Stimulated activated CD4-positive, alpha-beta T cell treated with anti-CD3 and anti-CD28 coated beads, Interleukin-15, amount 100 ng/mL, for 24 hours (primary cell): Measurements from ENCODE around the gene SRSF7.
"Not testable (repeated sequence)": the region's sequence is repeated elsewhere in the genome, so short reads cannot be mapped to it uniquely, and the experiment has no call there.

ENCODE experiments used
- DNase-seq: peaks from one replicate; pipeline ENCODE4 v3.0.0-alpha.2; 2020

Gene SRSF7

DNA sequence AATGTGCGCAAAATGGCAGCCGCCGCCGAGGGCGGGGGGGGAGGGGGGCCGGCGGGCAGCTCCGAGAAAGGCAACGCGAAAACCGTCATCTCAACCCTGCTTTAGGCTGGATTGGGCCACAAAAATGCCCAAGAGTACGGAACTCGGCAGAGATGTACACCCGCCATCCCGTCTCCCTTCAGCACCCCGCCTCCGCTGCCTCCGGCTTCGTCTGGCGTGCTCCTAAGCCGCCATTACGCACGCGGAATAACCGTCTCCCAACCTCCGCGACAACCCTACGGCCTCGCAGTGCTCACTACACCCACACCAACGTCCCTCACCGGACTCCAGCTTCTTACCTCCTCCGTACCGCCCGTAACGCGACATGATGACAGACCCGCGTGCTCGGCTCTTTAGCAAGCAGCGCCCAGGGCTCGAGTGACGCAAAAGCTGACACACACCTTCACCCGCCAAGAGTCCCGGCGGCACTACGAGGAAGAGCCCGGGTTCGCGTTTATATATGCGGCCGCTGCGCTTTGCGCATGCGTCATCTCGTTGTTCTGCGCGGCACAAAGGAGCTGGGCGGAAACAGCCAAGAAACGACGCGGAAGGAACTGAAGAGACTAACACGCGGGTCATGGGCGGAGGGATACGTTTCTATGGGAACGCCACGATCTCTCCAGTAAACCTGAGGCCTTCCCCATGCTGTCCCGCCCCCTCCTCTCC is at the start of gene SRSF7:
Gene SRSF7, minus strand, starts transcription at position 471 of the 705 bp plus-strand sequence. Its CDS starts 105 bp downstream, at position 366.
- DNase-seq: peak; percentile 96

DNA sequence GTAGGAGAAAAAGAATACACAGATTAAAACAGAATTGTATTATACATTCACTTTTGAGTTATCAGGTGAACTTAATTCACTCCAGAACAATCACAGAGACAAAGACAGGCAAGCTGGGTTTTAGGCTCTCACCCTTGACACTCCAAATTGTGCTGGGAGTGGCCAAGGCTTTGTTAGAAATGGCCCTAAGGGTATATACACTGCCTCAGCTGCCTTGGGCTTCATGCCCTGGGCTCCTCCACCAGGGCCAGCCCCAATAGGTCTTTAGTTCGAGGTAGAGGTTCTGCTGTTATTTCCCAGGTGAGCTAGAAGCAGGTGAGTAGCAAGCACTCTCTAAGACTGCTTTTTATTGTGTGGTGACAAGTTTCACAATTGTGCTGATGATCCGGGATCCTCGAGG is 46.8 kb upstream of the SRSF7 start:
- DNase-seq: no peak

DNA sequence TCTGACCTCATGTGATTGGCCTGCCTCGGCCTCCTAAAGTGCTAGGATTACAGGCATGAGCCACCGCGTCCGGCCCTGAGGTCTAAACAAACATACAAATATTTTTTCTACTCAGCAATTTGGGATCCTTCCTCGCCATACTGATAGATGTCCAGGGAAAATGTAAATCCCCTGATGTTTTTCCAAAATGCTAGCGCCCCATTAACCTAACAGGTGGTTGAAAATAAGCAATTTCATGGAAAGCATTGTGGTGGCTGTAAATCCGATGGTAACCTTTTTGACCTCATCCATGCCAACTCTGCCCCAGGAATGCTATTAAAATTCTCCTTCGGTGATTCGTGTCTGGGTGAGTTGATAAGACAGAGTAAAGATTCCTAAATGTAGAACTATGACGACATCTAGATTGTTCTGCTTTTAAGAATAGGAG is 46.1 kb upstream of the SRSF7 start:
- DNase-seq: no peak

DNA sequence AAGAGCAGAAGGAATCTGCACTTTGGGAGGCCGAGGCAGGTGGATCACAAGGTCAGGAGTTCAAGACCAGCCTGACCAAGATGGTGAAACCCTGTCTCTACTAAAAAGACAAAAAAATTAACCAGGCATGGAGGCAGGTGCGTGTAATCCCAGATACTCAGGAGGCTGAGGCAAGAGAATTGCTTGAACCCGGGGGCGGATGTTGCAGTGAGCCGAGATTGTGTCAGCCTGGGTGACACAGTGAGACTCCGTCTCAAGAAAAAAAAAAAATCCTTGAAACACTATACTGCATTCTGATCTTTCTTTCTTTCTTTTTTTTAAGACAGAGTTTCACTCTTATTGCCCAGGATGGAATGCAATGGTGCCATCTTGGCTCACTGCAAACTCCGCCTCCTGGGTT is 43.9 kb upstream of the SRSF7 start:
- not testable (repeated sequence) for DNase-seq

DNA sequence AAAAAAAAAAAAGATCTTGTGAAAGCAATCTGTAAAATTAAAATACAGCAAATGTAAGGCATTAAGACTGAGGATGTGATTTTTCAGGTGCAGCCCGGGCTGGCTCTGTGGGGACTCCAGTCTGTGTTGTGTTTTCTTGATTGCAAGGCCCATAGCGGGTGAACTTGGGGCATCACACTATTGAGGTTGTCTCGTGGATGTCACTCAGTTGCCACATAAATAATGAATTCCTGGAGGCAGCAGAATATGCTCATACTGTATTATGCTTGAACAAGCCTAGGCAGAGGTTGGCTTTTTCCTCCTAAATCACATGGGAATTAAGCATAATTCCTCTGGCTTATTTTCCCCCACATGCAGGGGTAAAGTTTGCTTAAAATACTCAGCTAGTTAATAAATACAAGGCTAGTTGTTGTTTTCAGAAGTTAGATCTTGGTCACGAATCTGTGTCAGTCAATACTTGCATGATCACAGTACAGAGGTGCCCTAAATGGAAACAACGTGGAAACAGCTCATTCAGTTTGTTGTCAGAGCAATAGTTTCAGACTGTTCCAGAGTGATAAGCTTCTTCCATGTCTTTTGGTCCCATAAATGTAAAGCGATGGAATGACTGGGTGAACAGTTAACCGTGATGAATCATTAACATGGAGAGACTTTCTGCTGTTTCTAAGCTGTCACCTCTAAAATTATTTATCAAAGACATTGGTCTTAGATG is 43.2 kb upstream of the SRSF7 start:
- DNase-seq: no peak

DNA sequence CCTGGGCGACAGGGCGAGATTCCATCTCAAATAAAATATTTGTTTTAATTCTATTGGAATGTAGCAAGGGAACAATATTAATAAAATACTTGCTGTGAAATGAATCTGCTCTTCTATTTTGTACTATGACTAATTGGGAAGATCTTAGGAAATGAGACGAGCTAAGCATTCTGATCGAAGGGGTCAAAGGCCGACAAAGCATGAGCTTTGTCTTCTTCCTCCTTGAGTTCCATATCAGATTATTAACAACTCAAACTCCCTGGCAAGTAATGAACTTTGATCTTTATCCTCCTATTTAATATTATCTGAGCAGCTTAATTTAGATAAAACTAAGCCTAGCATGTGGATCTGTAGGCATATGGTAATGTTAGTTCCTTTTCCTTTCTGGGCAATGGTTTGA is 42.4 kb upstream of the SRSF7 start:
- no peak for DNase-seq

DNA sequence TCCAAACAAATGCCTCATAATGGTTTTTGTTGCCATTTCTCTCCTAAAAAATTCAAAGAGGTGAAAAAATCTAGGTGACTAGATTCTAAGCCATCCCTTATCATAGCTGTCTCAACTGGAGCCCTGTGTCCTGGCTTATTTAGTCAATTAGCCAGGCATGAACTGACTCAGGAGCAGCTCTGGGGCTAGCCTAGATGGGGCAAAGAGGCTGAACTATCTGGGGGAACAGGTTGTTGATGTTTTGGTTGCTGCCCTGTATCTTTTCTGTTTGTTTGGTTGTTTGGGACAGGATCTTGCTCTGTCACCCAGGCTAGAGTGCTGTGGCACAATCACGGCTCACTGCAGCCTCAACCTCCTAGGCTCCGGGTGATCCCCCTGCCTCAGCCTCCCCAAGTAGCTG is 41.6 kb upstream of the SRSF7 start:
- DNase-seq: no peak

DNA sequence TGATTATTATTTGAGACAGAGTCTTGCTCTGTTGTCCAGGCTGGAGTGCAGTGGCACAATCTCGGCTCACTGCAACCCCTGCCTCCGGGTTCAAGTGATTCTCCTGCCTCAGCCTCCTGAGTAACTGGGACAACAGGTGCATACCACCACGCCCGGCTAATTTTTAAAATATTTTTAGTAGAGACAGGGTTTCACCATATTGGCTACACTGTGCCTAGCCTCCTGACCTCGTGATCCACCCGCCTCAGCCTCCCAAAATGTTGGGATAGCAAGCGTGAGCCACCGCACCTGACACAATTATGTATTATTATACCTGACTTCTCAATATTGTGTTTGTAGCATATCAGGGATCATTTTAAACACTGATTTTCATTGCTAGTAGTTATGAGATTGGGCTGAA is 41.2 kb upstream of the SRSF7 start:
- DNase-seq: not testable (repeated sequence)

DNA sequence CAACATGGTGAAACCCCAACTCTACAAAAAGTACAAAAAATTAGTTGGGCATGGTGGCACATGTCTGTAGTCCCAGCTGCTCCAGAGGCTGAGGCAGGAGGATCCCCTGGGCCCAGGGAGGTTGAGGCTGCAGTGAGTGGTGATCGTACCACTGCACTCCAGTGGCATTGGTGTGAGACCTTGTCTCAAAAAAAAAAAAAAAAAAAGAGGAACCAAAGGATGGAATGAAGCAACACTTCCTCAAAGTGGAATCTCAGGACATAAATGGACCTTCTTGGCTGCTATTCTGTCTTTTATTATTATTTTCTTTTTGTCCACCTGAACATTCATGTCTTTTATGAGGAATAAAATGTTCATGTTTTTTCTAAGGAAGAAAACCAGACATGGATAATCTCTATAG is 40.6 kb upstream of the SRSF7 start:
- no peak for DNase-seq

DNA sequence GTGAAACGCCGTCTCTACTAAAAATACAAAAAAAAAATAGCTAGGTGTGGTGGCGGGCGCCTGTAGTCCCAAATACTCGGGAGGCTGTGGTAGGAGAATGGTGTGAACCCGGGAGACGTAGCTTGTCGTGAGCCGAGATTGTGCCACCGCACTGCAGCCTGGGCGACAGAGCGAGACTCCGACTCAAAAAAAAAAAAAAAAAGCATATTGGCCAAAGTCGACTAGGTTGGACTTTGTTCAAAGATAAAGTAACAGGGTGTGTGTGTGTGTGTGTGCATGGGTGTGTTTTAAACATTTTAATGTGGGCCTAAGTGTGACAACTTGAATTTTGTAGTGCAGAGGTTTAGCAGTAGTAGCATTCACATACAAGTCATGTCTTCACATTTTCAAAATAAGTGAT is 38.5 kb upstream of the SRSF7 start:
- DNase-seq: no peak

DNA sequence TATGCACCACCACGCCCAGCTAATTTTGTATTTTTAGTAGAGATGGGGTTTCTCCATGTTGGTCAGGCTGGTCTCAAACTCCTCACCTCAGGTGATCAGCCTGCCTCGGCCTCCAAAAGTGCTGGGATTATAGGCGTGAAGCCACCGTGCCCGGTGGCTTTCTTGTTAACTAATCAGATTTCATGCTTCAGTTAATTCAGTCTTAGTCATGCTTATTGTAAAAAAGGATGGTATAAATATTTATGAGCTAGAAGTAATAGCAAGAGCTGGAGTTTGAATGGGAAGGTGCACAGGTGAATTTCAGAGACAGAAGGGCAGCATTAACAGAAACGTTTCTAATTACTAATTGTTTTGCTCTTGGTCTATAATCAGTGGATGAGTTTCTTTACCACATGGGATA is 37.1 kb upstream of the SRSF7 start:
- DNase-seq: no peak

DNA sequence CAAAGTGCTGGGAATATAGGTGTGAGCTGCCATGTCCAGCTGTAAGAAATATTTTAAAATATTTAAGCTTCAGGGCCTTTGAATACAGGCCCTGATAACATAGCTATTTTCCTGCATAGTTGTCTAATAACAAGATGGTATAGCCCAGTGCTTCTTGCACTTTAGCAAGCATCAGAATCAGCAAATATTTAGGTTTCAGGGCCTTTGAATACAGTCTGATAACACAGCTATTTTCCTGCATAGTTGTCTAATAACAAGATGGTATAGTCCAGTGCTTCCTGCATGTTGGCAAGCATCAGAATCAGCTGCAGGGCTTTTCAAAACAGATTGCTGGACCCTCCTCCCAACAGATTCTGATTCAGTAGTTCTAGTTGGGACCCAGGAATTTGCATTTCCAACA is 32.4 kb upstream of the SRSF7 start:
- DNase-seq: no peak

DNA sequence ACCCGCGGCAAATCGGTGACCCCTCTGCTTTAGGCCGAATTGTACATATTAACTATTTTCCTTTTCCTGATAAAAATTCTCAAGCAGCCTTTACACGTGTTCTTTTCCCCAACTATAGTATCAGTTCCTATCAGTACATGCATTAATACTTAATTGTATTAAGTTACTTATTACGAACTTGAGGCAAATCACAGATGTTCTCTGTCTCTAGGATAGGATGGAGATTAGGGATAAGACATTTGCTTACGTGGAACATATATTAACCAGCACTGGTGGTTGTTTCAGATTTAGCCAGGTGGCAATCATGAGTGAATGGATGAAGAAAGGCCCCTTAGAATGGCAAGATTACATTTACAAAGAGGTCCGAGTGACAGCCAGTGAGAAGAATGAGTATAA is 27.5 kb upstream of the SRSF7 start:
- DNase-seq: no peak

DNA sequence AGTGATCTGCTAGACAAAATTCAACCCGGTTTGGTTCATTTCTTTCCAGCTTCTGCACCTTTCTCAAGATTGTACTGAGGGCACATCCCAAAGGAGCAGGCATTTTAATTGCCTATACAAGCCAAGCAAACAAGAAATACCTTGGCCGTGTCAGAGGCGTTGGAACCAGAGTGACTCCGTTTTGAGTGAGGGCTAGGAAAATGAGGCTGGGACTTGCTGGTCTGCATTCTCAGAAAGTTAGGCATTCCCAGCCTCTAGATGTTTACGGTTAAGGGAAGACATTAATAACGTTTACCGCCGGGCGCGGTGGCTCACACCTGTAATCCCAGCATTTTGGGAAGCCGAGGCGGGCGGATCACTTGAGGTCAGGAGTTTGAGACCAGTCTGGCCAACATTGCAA is 25.4 kb upstream of the SRSF7 start:
- DNase-seq: no peak

DNA sequence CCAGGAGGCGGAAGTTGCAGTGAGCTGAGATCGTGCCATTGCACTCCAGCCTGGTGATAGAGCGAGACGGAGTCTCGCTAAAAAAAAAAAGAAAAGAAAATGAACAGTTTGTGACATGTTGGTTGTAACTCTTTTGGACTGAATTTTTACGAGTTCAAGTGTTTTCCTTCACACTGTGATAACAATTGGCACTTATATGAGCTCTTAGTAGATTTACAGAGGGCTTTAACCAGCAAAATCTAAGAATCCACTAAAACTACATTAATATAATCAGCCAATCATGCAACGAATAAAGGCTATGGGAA is 24.7 kb upstream of the SRSF7 start:
- DNase-seq: no peak

DNA sequence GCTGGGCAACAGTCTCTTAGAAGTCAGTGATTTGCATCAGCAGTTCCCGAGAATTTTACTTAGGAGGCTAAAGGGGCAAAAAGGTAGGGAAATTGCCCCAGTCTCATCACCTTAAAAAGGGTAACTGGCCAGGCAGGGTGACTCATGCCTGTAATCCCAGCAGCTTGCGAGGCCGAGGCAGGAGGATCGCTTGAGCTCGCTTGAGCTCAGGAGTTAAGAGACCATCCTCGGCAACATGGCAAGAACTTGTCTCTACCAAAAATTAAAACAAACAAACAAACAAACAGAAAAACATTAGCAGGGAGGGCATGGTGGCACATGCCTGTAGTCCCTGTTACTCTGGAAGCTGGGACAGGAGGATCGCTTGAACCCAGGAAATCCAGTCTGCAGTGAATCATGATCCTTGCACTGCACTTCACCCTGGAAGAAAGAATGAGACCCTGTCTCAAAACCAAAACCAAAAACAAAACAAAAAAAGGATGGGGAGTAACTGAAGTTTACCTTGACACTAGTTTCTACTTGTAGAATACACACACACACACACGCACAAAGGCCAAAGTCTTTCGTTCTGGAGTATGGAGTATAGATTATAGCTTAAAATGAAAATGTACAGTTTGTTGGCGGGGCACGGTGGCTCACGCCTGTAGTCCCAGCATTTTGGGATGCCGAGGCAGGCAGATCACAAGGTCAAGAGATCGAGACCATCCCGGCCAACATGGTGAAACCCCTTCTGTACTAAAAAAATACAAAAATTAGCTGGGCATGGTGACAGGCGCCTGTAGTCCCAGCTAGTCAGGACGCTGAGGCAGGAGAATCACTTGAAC is 24.1 kb upstream of the SRSF7 start:
- no peak for DNase-seq

DNA sequence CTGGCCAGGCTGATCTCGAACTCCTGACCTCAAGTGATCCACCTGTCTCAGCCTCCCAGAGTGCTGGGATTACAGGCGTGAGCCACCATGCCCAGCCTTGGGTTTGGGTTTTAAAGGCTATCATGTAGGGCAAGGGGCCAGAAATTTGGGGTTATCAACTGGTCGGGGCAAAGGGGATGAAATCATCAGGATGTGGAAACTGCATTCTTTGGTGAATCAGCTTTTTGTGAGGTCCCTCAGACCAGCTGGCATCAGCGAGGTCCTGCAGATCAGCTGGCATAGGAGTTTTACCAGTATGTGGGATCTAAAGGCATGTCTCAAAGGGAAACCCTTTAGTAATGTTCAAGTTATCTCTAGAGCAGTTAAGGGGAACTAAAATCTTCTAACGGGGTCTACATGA is 20.5 kb upstream of the SRSF7 start:
- no peak for DNase-seq

DNA sequence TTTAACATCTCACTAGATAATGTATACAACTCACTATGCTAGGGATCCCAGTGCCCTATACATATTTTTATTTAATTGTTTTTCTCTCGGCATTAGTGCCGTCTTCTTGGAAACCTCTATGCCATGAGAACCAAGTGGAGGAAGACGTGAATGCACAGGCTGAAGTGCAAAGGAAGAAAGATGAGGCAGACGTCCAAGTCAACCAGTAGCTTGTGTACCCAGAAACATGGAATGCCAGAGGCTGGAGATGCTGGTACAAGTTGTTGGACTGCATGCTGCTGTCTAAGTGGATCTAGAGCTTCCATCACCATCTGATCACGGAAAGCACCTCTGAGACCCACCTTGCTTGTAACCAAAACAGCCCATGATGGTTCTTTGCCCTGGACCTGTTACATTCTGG is 14.4 kb upstream of the SRSF7 start:
- no peak for DNase-seq

DNA sequence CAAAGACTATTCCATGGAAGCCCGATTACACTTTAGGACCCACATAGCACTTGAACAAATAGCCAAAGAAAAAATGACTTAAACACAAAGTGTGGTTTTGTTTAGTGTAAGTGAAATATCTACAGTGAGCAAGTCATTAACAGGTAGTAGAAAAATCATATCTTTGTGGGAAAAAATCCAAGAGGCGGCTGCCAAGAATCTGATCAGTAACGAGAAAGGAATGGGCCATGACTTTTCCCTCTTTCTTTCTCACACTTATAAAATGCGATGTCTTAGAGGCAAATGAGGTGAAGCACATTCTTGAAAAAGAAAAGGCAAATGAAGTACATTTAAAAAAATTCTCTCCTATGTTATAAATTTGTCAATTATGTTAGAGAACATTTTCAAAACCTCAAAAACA is 14.0 kb upstream of the SRSF7 start:
- no peak for DNase-seq

DNA sequence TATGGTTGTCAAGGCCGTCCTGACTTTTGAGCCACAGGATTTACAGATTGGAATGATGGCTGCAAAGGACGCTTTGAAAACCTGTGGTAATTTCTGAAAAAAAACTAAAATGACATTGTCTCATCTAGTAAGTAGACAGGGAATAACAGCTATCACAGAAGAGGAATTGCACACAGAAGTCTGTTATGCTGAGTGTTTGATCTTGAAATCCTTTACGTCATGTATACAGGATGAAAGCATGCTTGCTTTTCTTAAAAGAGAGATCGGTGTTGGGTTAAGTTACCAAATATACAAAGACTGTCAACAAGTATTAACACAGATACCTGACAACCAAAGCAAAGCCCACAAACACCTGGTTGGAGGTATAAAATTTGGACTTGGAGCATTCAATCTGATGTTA is 12.6 kb upstream of the SRSF7 start:
- DNase-seq: no peak

DNA sequence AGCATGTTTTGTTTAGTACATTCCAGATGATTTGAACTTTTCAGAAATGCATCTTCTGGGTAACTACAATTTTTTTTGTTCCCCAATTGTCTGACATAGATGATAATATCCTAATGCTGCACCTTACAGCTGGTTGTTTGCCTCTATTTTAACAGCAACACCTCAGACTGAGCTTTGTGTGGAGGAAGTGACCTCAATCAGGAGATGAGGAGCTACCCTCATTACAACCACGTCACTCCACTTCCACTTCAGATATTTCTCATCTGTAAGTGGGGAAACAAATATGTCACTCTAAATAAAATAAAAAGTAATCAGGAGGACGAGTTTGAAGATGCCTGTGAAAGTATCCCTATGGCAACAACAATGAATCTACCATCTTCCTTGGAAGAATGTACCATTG is 12.1 kb upstream of the SRSF7 start:
- DNase-seq: no peak

DNA sequence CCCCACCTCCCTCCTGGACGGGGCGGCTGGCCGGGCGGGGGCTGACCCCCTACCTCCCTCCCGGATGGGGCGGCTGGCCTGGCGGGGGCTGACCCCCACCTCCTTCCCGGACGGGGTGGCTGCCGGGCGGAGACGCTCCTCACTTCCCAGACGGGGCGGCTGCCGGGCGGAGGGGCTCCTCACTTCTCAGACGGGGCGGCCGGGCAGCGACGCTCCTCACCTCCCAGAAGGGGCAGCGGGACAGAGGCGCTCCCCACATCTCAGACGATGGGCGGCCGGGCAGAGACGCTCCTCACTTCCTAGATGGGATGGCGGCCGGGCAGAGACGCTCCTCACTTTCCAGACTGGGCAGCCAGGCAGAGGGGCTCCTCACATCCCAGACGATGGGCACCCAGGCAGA is 4.7 kb upstream of the SRSF7 start:
- DNase-seq: not testable (repeated sequence)

DNA sequence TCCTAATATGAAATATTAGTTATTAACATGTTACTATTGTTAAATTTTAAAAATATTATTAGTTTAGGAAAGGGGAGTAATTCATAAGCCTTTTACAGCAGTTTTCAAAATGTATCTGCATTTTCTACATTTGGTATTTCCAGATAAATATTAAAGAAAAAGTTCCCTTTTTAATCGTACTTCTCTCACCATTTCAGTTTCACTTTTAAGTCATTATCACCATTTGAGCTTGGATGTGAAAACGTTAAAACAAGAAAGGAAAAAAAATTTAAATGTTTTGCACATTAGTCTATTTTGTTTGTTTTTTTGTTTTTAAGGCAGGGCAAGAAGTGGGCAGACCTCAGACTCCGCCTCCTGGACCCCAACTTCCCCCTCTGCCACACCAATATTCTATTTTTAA is 3.3 kb upstream of the SRSF7 start:
- no peak for DNase-seq

DNA sequence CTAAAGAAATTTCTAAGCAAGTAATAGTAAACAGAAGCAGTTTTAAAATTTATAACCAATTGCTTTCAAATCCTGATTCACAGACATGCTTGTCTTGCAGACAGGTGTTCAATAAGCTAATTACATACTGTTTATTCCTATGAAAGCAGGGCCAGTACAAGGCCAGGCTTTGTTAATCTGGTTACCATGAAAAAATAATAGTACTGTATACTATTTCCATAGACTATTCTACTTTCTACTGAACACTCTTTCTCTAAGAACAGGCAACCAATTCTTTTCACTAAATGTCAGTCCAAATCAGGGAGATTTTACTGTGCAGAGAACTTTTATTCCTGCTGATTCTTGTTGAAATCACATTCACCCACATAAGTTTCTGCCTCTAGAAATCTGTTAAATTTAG is 2.9 kb upstream of the SRSF7 start:
- no peak for DNase-seq
